HepG2 (cell line): ENCODE data around the gene SRSF8. TPM values are rescaled to one million over a fixed set of nuclear protein-coding genes. Genes with fewer than 3 reads are reported as not detected.

Source experiments
- AGO2 ChIP-seq: fragments of 200-400 bp; formaldehyde crosslinking; optimal IDR thresholded peaks from 2 replicates; pipeline ENCODE3; 2017; ENCODE audit warnings: mild to moderate bottlenecking, low read depth, low read length, moderate library complexity
- DMTF1 ChIP-seq: sonication (generic); formaldehyde crosslinking; IDR thresholded peaks from 2 replicates; pipeline ENCODE4 v1.4.0; 2020; ENCODE audit warnings: mild to moderate bottlenecking, missing genetic modification reagents
- ELF1 ChIP-seq: sonication (generic); formaldehyde crosslinking; IDR thresholded peaks from 2 replicates; pipeline ENCODE4 v1.4.0; 2020; ENCODE audit warnings: missing genetic modification reagents
- HNF4A ChIP-seq: sonication (generic); formaldehyde crosslinking; IDR thresholded peaks from 2 replicates; pipeline ENCODE4 v1.4.0; 2020; ENCODE audit warnings: missing genetic modification reagents
- KLF15 ChIP-seq: sonication (generic); formaldehyde crosslinking; IDR thresholded peaks from 2 replicates; pipeline ENCODE4 v1.8.1; 2023; ENCODE audit warnings: borderline replicate concordance, mild to moderate bottlenecking, inconsistent platforms, missing genetic modification reagents, mixed read lengths
- MAX ChIP-seq: IDR thresholded peaks from 2 replicates; pipeline ENCODE4 v1.6.1; 2012; ENCODE audit warnings: inconsistent platforms
- MED13 ChIP-seq: sonication (generic); formaldehyde crosslinking; IDR thresholded peaks from 2 replicates; pipeline ENCODE4 v1.5.0; 2020; ENCODE audit warnings: missing genetic modification reagents
- MEIS1 ChIP-seq: sonication (generic); formaldehyde crosslinking; IDR thresholded peaks from 2 replicates; pipeline ENCODE4 v1.9.0; 2021; ENCODE audit warnings: mild to moderate bottlenecking, missing genetic modification reagents, moderate library complexity, borderline replicate concordance
- MXI1 ChIP-seq: IDR thresholded peaks from 3 replicates; pipeline ENCODE4 v1.6.1; 2012; ENCODE audit warnings: low read depth, low read length, inconsistent platforms, borderline replicate concordance
- PBX3 ChIP-seq: sonication (generic); formaldehyde crosslinking; IDR thresholded peaks from 2 replicates; pipeline ENCODE4 v1.8.1; 2023; ENCODE audit warnings: missing genetic modification reagents, inconsistent platforms, borderline replicate concordance
- PHF5A ChIP-seq: IDR thresholded peaks from one replicate; pipeline ENCODE4 v1.6.1; 2018; ENCODE audit warnings: low read depth, missing genetic modification reagents; ENCODE audit not compliant: unreplicated experiment
- PRMT3 ChIP-seq: sonication (generic); formaldehyde crosslinking; IDR thresholded peaks from 2 replicates; pipeline ENCODE4 v1.8.1; 2022; ENCODE audit warnings: low read depth, mild to moderate bottlenecking, moderate library complexity, missing genetic modification reagents, borderline replicate concordance
- RARA ChIP-seq: IDR thresholded peaks from 2 replicates; pipeline ENCODE4 v1.6.1; 2016; ENCODE audit warnings: missing genetic modification reagents, missing compliant biosample characterization
- SNAPC4 ChIP-seq: sonication (generic); formaldehyde crosslinking; IDR thresholded peaks from 2 replicates; pipeline ENCODE4 v1.4.0; 2020; ENCODE audit warnings: mild to moderate bottlenecking, missing genetic modification reagents
- ZBTB21 ChIP-seq: sonication (generic); formaldehyde crosslinking; IDR thresholded peaks from 2 replicates; pipeline ENCODE4 v1.4.0; 2020; ENCODE audit warnings: missing genetic modification reagents
- ZMYM2 ChIP-seq: sonication (generic); formaldehyde crosslinking; IDR thresholded peaks from 2 replicates; pipeline ENCODE4 v1.8.0; 2022; ENCODE audit warnings: mild to moderate bottlenecking, missing genetic modification reagents
- ZNF121 ChIP-seq: sonication (generic); formaldehyde crosslinking; IDR thresholded peaks from 2 replicates; pipeline ENCODE4 v1.5.0; 2020; ENCODE audit warnings: mild to moderate bottlenecking, missing genetic modification reagents
- ZNF354B ChIP-seq: sonication (generic); formaldehyde crosslinking; IDR thresholded peaks from 2 replicates; pipeline ENCODE4 v1.8.0; 2022; ENCODE audit warnings: mild to moderate bottlenecking, missing genetic modification reagents
- ZNF383 ChIP-seq: sonication (generic); formaldehyde crosslinking; IDR thresholded peaks from 2 replicates; pipeline ENCODE4 v1.4.0; 2020; ENCODE audit warnings: missing genetic modification reagents, mild to moderate bottlenecking, borderline replicate concordance
- ZNF674 ChIP-seq: sonication (generic); formaldehyde crosslinking; IDR thresholded peaks from 2 replicates; pipeline ENCODE4 v1.5.0; 2020; ENCODE audit warnings: low read depth, mild to moderate bottlenecking, missing genetic modification reagents
- ZNF883 ChIP-seq: sonication (generic); formaldehyde crosslinking; IDR thresholded peaks from 2 replicates; pipeline ENCODE4 v1.5.1; 2020; ENCODE audit warnings: mild to moderate bottlenecking, missing genetic modification reagents; ENCODE audit errors: not compliant biosample characterization
- polyA plus RNA-seq, 8 experiments: library from polyadenylated mRNA; depleted of rRNA in 3 of 8; stranded (reverse) in 7 of 8; unstranded in 1 of 8; fragments of >200 nt; fragmentation: Illumina TruSeq in 4 of 8; extraction: Trizol in 4 of 8; gene quantifications; 2 replicates each; pipeline versions ENCODE4 v1.2.1 to v1.2.3, GENCODE V29; 2011 to 2016; ENCODE audit warnings: low read depth in 4 of 8, missing spikeins in 1 of 8, mixed read lengths in 1 of 8; ENCODE audit not compliant: insufficient read depth in 1 of 8
- total RNA-seq, 5 experiments: library from RNA; depleted of rRNA; stranded (reverse); fragments of >200 nt; fragmentation: Illumina TruSeq; extraction: Trizol; gene quantifications; 2 replicates each; pipeline ENCODE4 v1.2.3, GENCODE V29; 2016; ENCODE audit warnings: low read depth in 1 of 5

The SRSF8 gene
- total and polyA plus RNA-seq, 2 of the 13 experiments (the other 11 are each of a cell fraction or from before 2014, with no cell fraction given) = 21.8 to 25.8 TPM

GRCh38 chr11:95068549-95068948, 1.8 kb downstream of the SRSF8 start (continued):
- peak; percentile 94 for TF ChIP-seq ELF1 (CRISPR knock-in tag)
- TF ChIP-seq MXI1 = peak; percentile 83; the same call in 1 of the 3 replicates
- TF ChIP-seq MEIS1 (CRISPR knock-in tag) = no peak
- TF ChIP-seq ZBTB21 (CRISPR knock-in tag) = no peak
- no peak for TF ChIP-seq ZNF883 (CRISPR knock-in tag)
- no peak for TF ChIP-seq KLF15
- no peak for TF ChIP-seq PRMT3 (CRISPR knock-in tag)
- no peak for TF ChIP-seq PHF5A (CRISPR knock-in tag)
- no peak for TF ChIP-seq HNF4A (CRISPR knock-in tag)
- TF ChIP-seq AGO2 = no peak
- TF ChIP-seq ZNF674 = no peak
- TF ChIP-seq ZNF354B = no peak
- TF ChIP-seq RARA (CRISPR knock-in tag) = no peak
- TF ChIP-seq MED13 = no peak
- no peak for TF ChIP-seq ZNF383 (CRISPR knock-in tag)
- no peak for TF ChIP-seq DMTF1 (CRISPR knock-in tag)
- no peak for TF ChIP-seq PBX3 (CRISPR knock-in tag)
- no peak for TF ChIP-seq ZMYM2
- TF ChIP-seq MAX = peak; percentile 75
- TF ChIP-seq ZNF121 = peak; percentile 49; the same call in 1 of the 2 replicates
- TF ChIP-seq SNAPC4 (CRISPR knock-in tag) = no peak
